Glutamatergic neuron (in vitro differentiated cells): ENCODE data around the gene KCNN3. TPM values are rescaled to one million over a fixed set of nuclear protein-coding genes. Genes with fewer than 3 reads are reported as not detected.

ENCODE experiments used
- DNase-seq: peaks from one replicate; pipeline ENCODE4 v3.0.0; 2022
- H3K27ac Mint-ChIP-seq: one replicate; pipeline ENCODE4 v1.8.0; 2020; ENCODE audit warnings: mild to moderate bottlenecking, mixed read lengths, inconsistent platforms; ENCODE audit not compliant: unreplicated experiment
- H3K27me3 Mint-ChIP-seq: one replicate; pipeline ENCODE4 v1.8.0; 2020; ENCODE audit warnings: mild to moderate bottlenecking, moderate library complexity, mixed read lengths, inconsistent platforms; ENCODE audit not compliant: unreplicated experiment
- H3K36me3 Mint-ChIP-seq: one replicate; pipeline ENCODE4 v1.8.0; 2020; ENCODE audit warnings: mild to moderate bottlenecking, mixed read lengths, inconsistent platforms; ENCODE audit not compliant: unreplicated experiment
- H3K4me1 Mint-ChIP-seq: one replicate; pipeline ENCODE4 v1.8.0; 2020; ENCODE audit warnings: mild to moderate bottlenecking, low read depth, mixed read lengths, inconsistent platforms; ENCODE audit not compliant: unreplicated experiment
- H3K4me3 Mint-ChIP-seq: one replicate; pipeline ENCODE4 v1.8.0; 2020; ENCODE audit warnings: mild to moderate bottlenecking, mixed read lengths, inconsistent platforms; ENCODE audit not compliant: unreplicated experiment
- H3K9me3 Mint-ChIP-seq: one replicate; pipeline ENCODE4 v1.8.0; 2020; ENCODE audit warnings: mild to moderate bottlenecking, moderate library complexity, mixed read lengths, inconsistent platforms; ENCODE audit not compliant: unreplicated experiment
- total RNA-seq: library from RNA; stranded (reverse); fragmentation: NEBNext Ultra II Directional; extraction: Animal tissue kit (Norgen Biotek cat#: 25700); gene quantifications from one replicate; pipeline ENCODE4 v1.2.1, GENCODE V29; 2021; ENCODE audit not compliant: unreplicated experiment
- TF ChIP-seq, protein P1 (sequence below): fragments of 200-600 bp; sonication (generic); IDR thresholded peaks from one replicate; pipeline ENCODE4 v1.5.0; 2021; ENCODE audit not compliant: partially characterized antibody, unreplicated experiment

The KCNN3 gene
- total RNA-seq, 1 donor from 2014 or later = 3.8 TPM

DNA sequence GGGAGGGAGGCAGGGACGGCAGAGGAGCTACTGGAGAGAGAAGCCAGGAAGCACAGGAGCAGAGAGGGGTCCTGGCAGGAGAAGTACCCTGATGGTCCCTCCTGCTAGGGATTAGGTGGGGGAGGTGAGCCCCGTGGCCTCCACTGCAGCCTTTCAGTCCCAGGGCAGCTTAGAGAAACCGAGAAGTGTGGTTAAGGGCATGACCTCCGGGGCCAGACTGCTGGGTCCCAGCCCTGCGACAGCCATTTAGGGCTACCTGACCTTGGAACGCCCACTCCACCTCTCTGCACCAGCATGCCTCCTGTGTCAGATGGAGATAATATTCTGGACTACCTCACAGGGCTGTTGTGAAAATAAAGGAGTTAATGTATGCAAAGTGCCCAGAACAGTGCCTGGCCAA lies 47.4 kb downstream of the KCNN3 start:
- Mint-ChIP-seq H3K4me1 (peaks cover 22% of the 10 kb centered on the region), H3K27ac (no peak overlapping the region), H3K9me3 (peaks cover 2% of the 10 kb centered on the region), H3K36me3 (no peaks in the 10 kb centered on the region), H3K4me3 (no peak overlapping the region), H3K27me3 (peaks cover 2% of the 10 kb centered on the region)
- no peak for DNase-seq
- TF ChIP-seq, protein P1, sequence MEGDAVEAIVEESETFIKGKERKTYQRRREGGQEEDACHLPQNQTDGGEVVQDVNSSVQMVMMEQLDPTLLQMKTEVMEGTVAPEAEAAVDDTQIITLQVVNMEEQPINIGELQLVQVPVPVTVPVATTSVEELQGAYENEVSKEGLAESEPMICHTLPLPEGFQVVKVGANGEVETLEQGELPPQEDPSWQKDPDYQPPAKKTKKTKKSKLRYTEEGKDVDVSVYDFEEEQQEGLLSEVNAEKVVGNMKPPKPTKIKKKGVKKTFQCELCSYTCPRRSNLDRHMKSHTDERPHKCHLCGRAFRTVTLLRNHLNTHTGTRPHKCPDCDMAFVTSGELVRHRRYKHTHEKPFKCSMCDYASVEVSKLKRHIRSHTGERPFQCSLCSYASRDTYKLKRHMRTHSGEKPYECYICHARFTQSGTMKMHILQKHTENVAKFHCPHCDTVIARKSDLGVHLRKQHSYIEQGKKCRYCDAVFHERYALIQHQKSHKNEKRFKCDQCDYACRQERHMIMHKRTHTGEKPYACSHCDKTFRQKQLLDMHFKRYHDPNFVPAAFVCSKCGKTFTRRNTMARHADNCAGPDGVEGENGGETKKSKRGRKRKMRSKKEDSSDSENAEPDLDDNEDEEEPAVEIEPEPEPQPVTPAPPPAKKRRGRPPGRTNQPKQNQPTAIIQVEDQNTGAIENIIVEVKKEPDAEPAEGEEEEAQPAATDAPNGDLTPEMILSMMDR = no peak

DNA sequence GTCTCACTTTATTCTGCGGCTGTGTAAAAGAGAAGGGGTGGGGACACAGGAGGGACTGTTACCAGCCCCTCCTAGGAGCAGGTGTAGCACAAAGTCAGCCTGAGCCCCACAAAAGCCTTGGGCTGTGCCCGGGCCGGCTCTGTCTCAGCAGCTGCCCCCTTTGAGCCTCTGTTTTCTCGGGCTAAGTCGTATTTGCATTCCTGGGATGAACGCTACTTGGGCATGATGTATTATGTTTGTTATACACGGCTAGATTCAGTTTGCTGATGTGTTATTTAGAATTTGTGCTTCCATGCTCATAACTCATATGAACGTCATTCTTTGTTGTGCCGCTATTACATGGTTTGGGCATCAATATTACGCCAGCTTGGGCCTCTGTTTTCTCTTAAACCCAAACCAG lies 47.8 kb downstream of the KCNN3 start:
- Mint-ChIP-seq H3K4me1 (peaks cover 22% of the 10 kb centered on the region), H3K4me3 (no peak overlapping the region), H3K27me3 (peaks cover 2% of the 10 kb centered on the region), H3K27ac (no peak overlapping the region), H3K36me3 (no peaks in the 10 kb centered on the region), H3K9me3 (peaks cover under 1% of the 10 kb centered on the region)
- TF ChIP-seq, protein P1 = no peak
- DNase-seq = no peak

DNA sequence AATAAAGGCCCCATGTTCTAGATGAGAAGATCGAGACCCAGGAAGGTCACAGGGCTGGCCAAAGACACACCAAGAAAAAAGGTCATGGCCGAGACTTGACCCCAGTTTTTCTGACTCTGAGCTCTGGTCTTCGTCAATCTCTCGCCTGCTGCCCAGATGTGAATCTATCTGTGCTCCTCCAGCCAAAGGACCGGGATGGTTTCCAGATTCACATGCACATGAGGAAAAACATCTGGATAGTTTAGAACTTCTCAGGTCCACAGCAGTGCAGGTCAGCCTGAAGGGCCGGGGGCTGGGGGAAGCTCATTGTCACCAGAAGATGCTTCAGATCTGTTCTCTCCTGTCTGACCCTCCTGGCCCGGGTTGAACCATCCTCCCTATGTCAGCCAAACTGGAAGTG lies 49.0 kb downstream of the KCNN3 start:
- peaks cover 21% of the 10 kb centered on the region for H3K4me1 Mint-ChIP-seq
- DNase-seq = no peak
- TF ChIP-seq, protein P1 = no peak
- no peaks in the 10 kb centered on the region for H3K36me3 Mint-ChIP-seq
- H3K4me3 Mint-ChIP-seq = no peak overlapping the region
- H3K27me3 Mint-ChIP-seq = peaks cover 2% of the 10 kb centered on the region
- H3K27ac Mint-ChIP-seq = no peak overlapping the region
- no peaks in the 10 kb centered on the region for H3K9me3 Mint-ChIP-seq

DNA sequence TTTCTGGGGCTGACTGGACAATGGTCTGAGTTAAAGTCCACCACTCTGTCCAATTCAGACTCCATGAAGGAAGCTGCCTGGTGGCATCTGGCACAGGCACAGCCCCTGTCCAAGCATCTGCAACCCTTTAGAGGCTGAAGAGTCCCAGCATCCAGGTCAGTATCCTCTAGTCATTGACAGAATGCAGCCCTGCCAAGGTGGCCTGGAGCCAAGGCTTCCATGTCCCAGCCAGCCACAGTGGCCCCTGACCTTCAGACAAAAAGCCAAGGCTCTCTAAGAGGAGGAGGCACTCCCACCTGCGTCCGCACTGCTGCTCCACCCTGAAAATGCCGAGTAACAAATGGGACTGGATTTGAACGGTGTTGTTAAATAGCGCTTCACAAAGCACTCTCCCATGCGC lies 49.4 kb downstream of the KCNN3 start:
- no peaks in the 10 kb centered on the region for H3K36me3 Mint-ChIP-seq
- no peak overlapping the region for H3K4me3 Mint-ChIP-seq
- peaks cover 2% of the 10 kb centered on the region for H3K27me3 Mint-ChIP-seq
- peaks cover 21% of the 10 kb centered on the region for H3K4me1 Mint-ChIP-seq
- H3K9me3 Mint-ChIP-seq = no peaks in the 10 kb centered on the region
- DNase-seq = no peak
- no peak overlapping the region for H3K27ac Mint-ChIP-seq
- TF ChIP-seq, protein P1 = no peak

DNA sequence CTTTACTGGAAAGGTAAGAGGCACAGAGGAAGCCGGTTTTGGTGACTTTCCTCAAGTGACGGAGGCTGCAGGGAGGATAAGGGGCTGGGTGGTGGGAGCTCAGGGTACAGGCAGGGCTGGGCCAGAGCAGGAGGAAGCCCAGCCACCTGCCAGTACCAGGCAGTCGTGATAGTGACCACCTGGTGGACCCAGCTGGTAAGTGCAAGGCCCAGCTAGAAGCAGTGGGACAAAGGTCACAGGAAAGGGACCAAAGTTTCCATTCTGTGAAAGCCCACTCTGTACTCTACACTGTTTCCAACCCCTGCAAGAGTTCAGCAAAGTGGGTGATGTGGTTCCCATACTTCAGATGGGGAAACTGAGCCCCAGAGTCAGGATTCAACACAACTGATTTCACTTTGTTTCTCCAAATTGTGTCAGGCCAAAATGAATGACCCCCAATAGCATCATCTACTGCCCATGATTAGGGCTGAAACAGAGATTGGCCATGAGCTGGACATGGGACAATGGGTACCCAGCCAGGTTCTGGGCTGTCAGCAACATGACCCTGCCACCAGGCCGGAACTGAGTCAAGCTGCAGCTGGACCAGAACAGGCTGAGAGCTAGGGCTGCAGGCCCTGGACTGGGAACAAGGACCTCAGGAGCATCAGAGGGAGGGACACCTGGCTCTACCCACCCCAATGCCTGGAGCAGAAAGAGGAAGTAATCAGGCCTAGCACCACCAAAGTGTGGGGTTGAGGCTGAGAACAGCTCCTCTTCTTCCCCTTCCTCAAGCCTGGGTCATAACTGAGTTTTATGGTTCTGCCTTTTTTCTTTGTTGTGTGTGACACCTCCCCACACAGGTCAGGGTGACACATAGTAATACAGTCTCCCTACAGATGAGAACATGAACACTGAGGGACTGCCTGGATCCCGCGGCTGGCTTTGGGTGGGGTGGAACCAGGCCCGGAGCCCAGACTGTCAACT lies 50.2 kb downstream of the KCNN3 start:
- DNase-seq = peak; percentile 46
- H3K4me1 Mint-ChIP-seq = peaks cover 20% of the 10 kb centered on the region
- no peaks in the 10 kb centered on the region for H3K36me3 Mint-ChIP-seq
- no peaks in the 10 kb centered on the region for H3K9me3 Mint-ChIP-seq
- no peak overlapping the region for H3K27ac Mint-ChIP-seq
- TF ChIP-seq, protein P1 = peak; percentile 72
- H3K27me3 Mint-ChIP-seq = peaks cover 2% of the 10 kb centered on the region
- H3K4me3 Mint-ChIP-seq = no peak overlapping the region
